Fibroblast of lung (primary cell): ENCODE measurements around the gene CALN1. TPM values are rescaled to one million over a fixed set of nuclear protein-coding genes. Genes with fewer than 3 reads are reported as not detected.

Source experiments
- DNase-seq, 2 donors: peaks; one replicate each; pipeline versions ENCODE4 v3.0.0 to v3.0.0-alpha.2; 2010; ENCODE audit warnings: low read depth in 2 of 2
- H2AFZ ChIP-seq: 2 replicates; pipeline ENCODE4 v1.5.1; 2012; ENCODE audit warnings: low read length, control low read depth, inconsistent platforms
- H3K27ac ChIP-seq: 2 replicates; pipeline ENCODE4 v1.5.1; 2011; ENCODE audit warnings: low read length, control low read depth; ENCODE audit not compliant: insufficient read depth
- H3K27me3 ChIP-seq: 2 replicates; pipeline ENCODE4 v1.5.1; 2011; ENCODE audit warnings: mild to moderate bottlenecking, low read length; ENCODE audit not compliant: control insufficient read depth, insufficient read depth
- H3K36me3 ChIP-seq: 2 replicates; pipeline ENCODE4 v1.5.1; 2011; ENCODE audit warnings: low read length; ENCODE audit not compliant: control insufficient read depth, insufficient read depth
- H3K4me1 ChIP-seq: 2 replicates; pipeline ENCODE4 v1.5.1; 2011; ENCODE audit warnings: low read length; ENCODE audit not compliant: control insufficient read depth, insufficient read depth; ENCODE audit errors: extremely low read depth
- H3K4me2 ChIP-seq: 2 replicates; pipeline ENCODE4 v1.5.1; 2011; ENCODE audit warnings: low read length, control low read depth; ENCODE audit not compliant: insufficient read depth; ENCODE audit errors: extremely low read depth
- H3K4me3 ChIP-seq, 4 experiments: fragments of 200-600 bp in 1 of 4; sonication (generic) in 1 of 4; replicated peaks in 1 of 4; 2 replicates each; pipeline ENCODE4 v1.5.1; 2011 to 2016; ENCODE audit warnings: low read length in 4 of 4, low read depth in 3 of 4, mild to moderate bottlenecking in 3 of 4, control low read depth in 2 of 4, inconsistent platforms in 1 of 4, mixed read lengths in 1 of 4; ENCODE audit not compliant: insufficient read depth in 1 of 4; ENCODE audit errors: control extremely low read depth in 1 of 4
- H3K79me2 ChIP-seq: 2 replicates; pipeline ENCODE4 v1.5.1; 2012; ENCODE audit warnings: mild to moderate bottlenecking, low read length, inconsistent platforms; ENCODE audit not compliant: control insufficient read depth, insufficient read depth
- H3K9ac ChIP-seq: 2 replicates; pipeline ENCODE4 v1.5.1; 2011; ENCODE audit warnings: mild to moderate bottlenecking, low read length, control low read depth; ENCODE audit not compliant: insufficient read depth
- H3K9me3 ChIP-seq: 2 replicates; pipeline ENCODE4 v1.5.1; 2012; ENCODE audit warnings: low read depth, low read length; ENCODE audit not compliant: control insufficient read depth, insufficient read depth
- H4K20me1 ChIP-seq: 2 replicates; pipeline ENCODE4 v1.5.1; 2011; ENCODE audit warnings: low read length; ENCODE audit not compliant: control insufficient read depth, insufficient read depth; ENCODE audit errors: extremely low read depth
- CTCF ChIP-seq, 2 donors: IDR thresholded peaks in 1 of 2; conservative IDR thresholded peaks in 1 of 2; 1 replicate in 1 of 2; 2 replicates in 1 of 2; pipeline ENCODE4 v1.5.1; 2011 to 2012; ENCODE audit warnings: low read length in 2 of 2, control low read depth in 1 of 2, inconsistent platforms in 1 of 2, low read depth in 1 of 2, mild to moderate bottlenecking in 1 of 2
- EZH2 ChIP-seq: IDR thresholded peaks from 2 replicates; pipeline ENCODE4 v1.5.1; 2012; ENCODE audit warnings: low read length, control low read depth, mild to moderate bottlenecking; ENCODE audit errors: missing control alignments
- polyA plus RNA-seq, 2 donors: library from polyadenylated mRNA; depleted of rRNA in 1 of 2; stranded (reverse) in 1 of 2; unstranded in 1 of 2; fragments of >200 nt; gene quantifications; 2 replicates each; pipeline ENCODE4 v1.2.1, GENCODE V29; 2011 to 2012; ENCODE audit warnings: missing spikeins in 1 of 2
- total RNA-seq: library from RNA; depleted of rRNA; stranded (reverse); fragments of >200 nt; gene quantifications from 2 replicates; pipeline ENCODE4 v1.2.1, GENCODE V29; 2014

Gene CALN1
- total and polyA plus RNA-seq, 2 donors (not counting 1 experiment from before 2014, with no cell fraction given) = not detected

GRCh38 chr7:71885487-71885886 lies 526.7 kb downstream of the CALN1 start:
- Histone ChIP-seq H2AFZ (no peak overlapping the region), H3K27me3 (no peaks in the 10 kb centered on the region), H3K27ac (no peak overlapping the region), H3K4me1 (no peaks in the 10 kb centered on the region), H4K20me1 (no peaks in the 10 kb centered on the region), H3K9me3 (no peaks in the 10 kb centered on the region), H3K79me2 (no peaks in the 10 kb centered on the region), H3K4me2 (no peak overlapping the region), H3K4me3 (no peak overlapping the region), H3K9ac (no peak overlapping the region), H3K36me3 (no peaks in the 10 kb centered on the region)
- TF ChIP-seq CTCF (conservative IDR thresholded peaks at IDR 0.05 in 1 of 2, IDR thresholded peaks at IDR 0.05 in 1 of 2; ENCODE audit: low read depth in 1 of 2, low read length in 2 of 2) = no peak
- TF ChIP-seq EZH2 = no peak
- DNase-seq = no peak

- H3K27ac ChIP-seq = no peak overlapping the region
- H3K4me3 ChIP-seq = no peak overlapping the region
- H3K36me3 ChIP-seq = no peaks in the 10 kb centered on the region
- no peak overlapping the region for H3K4me2 ChIP-seq
- H3K4me1 ChIP-seq = no peaks in the 10 kb centered on the region
- DNase-seq = no peak
- no peaks in the 10 kb centered on the region for H3K27me3 ChIP-seq
- TF ChIP-seq EZH2 (no peak), CTCF (conservative IDR thresholded peaks at IDR 0.05 in 1 of 2, IDR thresholded peaks at IDR 0.05 in 1 of 2; ENCODE audit: low read depth in 1 of 2, low read length in 2 of 2) (no peak)
- no peak overlapping the region for H3K9ac ChIP-seq
- H2AFZ ChIP-seq = no peak overlapping the region
- H3K9me3 ChIP-seq = no peaks in the 10 kb centered on the region
- H4K20me1 ChIP-seq = no peaks in the 10 kb centered on the region
- H3K79me2 ChIP-seq = no peaks in the 10 kb centered on the region
These were observed 528.7 kb downstream of the CALN1 start for GRCh38 chr7:71883415-71883814.

- TF ChIP-seq CTCF (conservative IDR thresholded peaks at IDR 0.05 in 1 of 2, IDR thresholded peaks at IDR 0.05 in 1 of 2; ENCODE audit: low read depth in 1 of 2, low read length in 2 of 2) (peak in 1 of 2 donors; percentile 12), EZH2 (no peak)
- no peak overlapping the region for H3K27ac ChIP-seq
- DNase-seq = no peak
These were observed 540.7 kb downstream of the CALN1 start for GRCh38 chr7:71871446-71871845.

More at GRCh38 chr7:71871446-71871845, 540.7 kb downstream of the CALN1 start:
- no peak overlapping the region for H3K4me3 ChIP-seq
- H3K4me1 ChIP-seq = no peaks in the 10 kb centered on the region
- no peaks in the 10 kb centered on the region for H3K9me3 ChIP-seq
- no peaks in the 10 kb centered on the region for H3K79me2 ChIP-seq
- no peaks in the 10 kb centered on the region for H3K36me3 ChIP-seq
- no peaks in the 10 kb centered on the region for H3K27me3 ChIP-seq
- no peak overlapping the region for H3K9ac ChIP-seq
- H3K4me2 ChIP-seq = no peak overlapping the region
- H4K20me1 ChIP-seq = no peaks in the 10 kb centered on the region
- H2AFZ ChIP-seq = no peak overlapping the region
